Jurkat, Clone E6-1 (cell line): Measurements from ENCODE around the gene PFAS.
"Not testable (repeated sequence)": the region's sequence is repeated elsewhere in the genome, so short reads cannot be mapped to it uniquely, and the experiment has no call there.

ENCODE experiments used
- DNase-seq: peaks from one replicate; pipeline ENCODE4 v3.0.0-alpha.2; 2011; ENCODE audit warnings: low read depth, low spot score
- H3K4me3 ChIP-seq: 2 replicates; pipeline ENCODE4 v1.5.1; 2011; ENCODE audit warnings: mild to moderate bottlenecking, low read length, control low read depth, moderate library complexity

Gene PFAS

GRCh38 chr17:8224891-8225812 is 23.9 kb upstream of the PFAS start:
- no peak overlapping the region for H3K4me3 ChIP-seq
- no peak for DNase-seq

GRCh38 chr17:8225813-8226535 is 23.1 kb upstream of the PFAS start:
- DNase-seq = no peak
- H3K4me3 ChIP-seq = no peak overlapping the region

- DNase-seq = no peak
- no peak overlapping the region for H3K4me3 ChIP-seq
Measured at GRCh38 chr17:8226536-8227237, 22.4 kb upstream of the PFAS start.

GRCh38 chr17:8227238-8227581 is 21.9 kb upstream of the PFAS start:
- H3K4me3 ChIP-seq = no peak overlapping the region
- no peak for DNase-seq

- DNase-seq = no peak
- no peak overlapping the region for H3K4me3 ChIP-seq
Measured at GRCh38 chr17:8231701-8232100, 17.4 kb upstream of the PFAS start.

- DNase-seq = no peak
- no peak overlapping the region for H3K4me3 ChIP-seq
Measured at GRCh38 chr17:8234361-8235270, 14.5 kb upstream of the PFAS start.

- no peak for DNase-seq
- H3K4me3 ChIP-seq = no peak overlapping the region
Measured at GRCh38 chr17:8235676-8236075, 13.4 kb upstream of the PFAS start.

- no peak overlapping the region for H3K4me3 ChIP-seq
- no peak for DNase-seq
Measured at GRCh38 chr17:8237175-8237574, 11.9 kb upstream of the PFAS start.

GRCh38 chr17:8237886-8238285 is 11.2 kb upstream of the PFAS start:
- no peak for DNase-seq

GRCh38 chr17:8243827-8244226 is 5.3 kb upstream of the PFAS start:
- no peak overlapping the region for H3K4me3 ChIP-seq
- DNase-seq = no peak

More at GRCh38 chr17:8237886-8238285, 11.2 kb upstream of the PFAS start:
- no peak overlapping the region for H3K4me3 ChIP-seq

- no peak for DNase-seq
- H3K4me3 ChIP-seq = no peak overlapping the region
Measured at GRCh38 chr17:8244768-8245167, 4.3 kb upstream of the PFAS start.

GRCh38 chr17:8249621-8250500 is 772 bp downstream of the PFAS start:
- DNase-seq = no peak
- H3K4me3 ChIP-seq = peak overlapping the region; percentile 80

GRCh38 chr17:8251411-8251810 is 2.3 kb downstream of the PFAS start:
- DNase-seq, H3K4me3 ChIP-seq: not testable (repeated sequence)

- DNase-seq = no peak
- H3K4me3 ChIP-seq = no peak overlapping the region
Measured at GRCh38 chr17:8253801-8254200, 4.7 kb downstream of the PFAS start.

- H3K4me3 ChIP-seq = no peak overlapping the region
- no peak for DNase-seq
Measured at GRCh38 chr17:8254881-8255280, 5.8 kb downstream of the PFAS start.

GRCh38 chr17:8255499-8255898 is 6.4 kb downstream of the PFAS start:
- no peak for DNase-seq
- H3K4me3 ChIP-seq = no peak overlapping the region

GRCh38 chr17:8256291-8256690 is 7.2 kb downstream of the PFAS start:
- no peak overlapping the region for H3K4me3 ChIP-seq
- DNase-seq = no peak

GRCh38 chr17:8256691-8257090 is 7.6 kb downstream of the PFAS start:
- no peak overlapping the region for H3K4me3 ChIP-seq
- DNase-seq = no peak
